HEK293T (cell line): ENCODE data around the gene CAMK1D.

Source experiments
- BHLHE40 ChIP-seq: fragments of 450-650 bp; IDR thresholded peaks from 2 replicates; pipeline ENCODE4 v1.6.1; 2016; ENCODE audit warnings: mild to moderate bottlenecking, moderate library complexity, borderline replicate concordance
- FOXA1 ChIP-seq: fragments of 450-650 bp; IDR thresholded peaks from 2 replicates; pipeline ENCODE4 v1.6.1; 2016; ENCODE audit warnings: mild to moderate bottlenecking
- FOXK2 ChIP-seq: fragments of 450-650 bp; IDR thresholded peaks from 2 replicates; pipeline ENCODE4 v1.6.1; 2016; ENCODE audit warnings: mild to moderate bottlenecking
- FOXM1 ChIP-seq: fragments of 450-650 bp; IDR thresholded peaks from 2 replicates; pipeline ENCODE4 v1.6.1; 2017; ENCODE audit warnings: mild to moderate bottlenecking, borderline replicate concordance
- HDGF ChIP-seq: fragments of 450-650 bp; IDR thresholded peaks from 2 replicates; pipeline ENCODE4 v1.6.1; 2017; ENCODE audit warnings: antibody characterized with exemption, borderline replicate concordance
- L3MBTL2 ChIP-seq: fragments of 450-650 bp; conservative IDR thresholded peaks from 2 replicates; pipeline ENCODE4 v1.6.1; 2016; ENCODE audit warnings: mild to moderate bottlenecking
- NFRKB ChIP-seq: fragments of 450-650 bp; IDR thresholded peaks from 2 replicates; pipeline ENCODE4 v1.6.1; 2016; ENCODE audit warnings: mild to moderate bottlenecking, moderate library complexity
- PKNOX1 ChIP-seq: fragments of 450-650 bp; IDR thresholded peaks from 2 replicates; pipeline ENCODE4 v1.6.1; 2016
- SP1 ChIP-seq: fragments of 450-650 bp; IDR thresholded peaks from 2 replicates; pipeline ENCODE4 v1.6.1; 2017
- TARDBP ChIP-seq: fragments of 450-650 bp; IDR thresholded peaks from 2 replicates; pipeline ENCODE4 v1.6.1; 2016
- ZNF384 ChIP-seq: fragments of 450-650 bp; IDR thresholded peaks from 2 replicates; pipeline ENCODE4 v1.6.1; 2016

GRCh38 chr10:12587451-12587888, 238.1 kb downstream of the CAMK1D start:
- TF ChIP-seq L3MBTL2: no peak
- TF ChIP-seq BHLHE40: no peak
- no peak for TF ChIP-seq NFRKB
- no peak for TF ChIP-seq ZNF384
- TF ChIP-seq FOXM1: no peak
- TF ChIP-seq SP1: no peak
- no peak for TF ChIP-seq FOXA1
- TF ChIP-seq HDGF: no peak
- no peak for TF ChIP-seq PKNOX1
- TF ChIP-seq TARDBP: no peak
- no peak for TF ChIP-seq FOXK2
